Skin of body (tissue), 2 donors: ENCODE results near the gene LRRC46. TPM values are rescaled to one million over a fixed set of nuclear protein-coding genes. Genes with fewer than 3 reads are reported as not detected.

Source experiments
- DNase-seq: peaks from one replicate; lab custom pipeline; 2025; lab: John Stamatoyannopoulos, UW
- total RNA-seq: library from RNA; depleted of rRNA; stranded (reverse); fragments of >200 nt; gene quantifications from one replicate; pipeline ENCODE4 v1.2.3, GENCODE V29; 2014

Gene LRRC46
- total RNA-seq, 1 donor from 2014 or later = 0.10 TPM

- no peak for DNase-seq
These were observed 19.5 kb downstream of the LRRC46 start, which contains the start of gene SP6 for GRCh38 chr17:47850692-47851573. Gene SP6 (minus strand): TSS chr17:47851163. CDS start chr17:47848429, 2,734 bp downstream.

- DNase-seq = no peak
These were observed 20.3 kb downstream of the LRRC46 start for GRCh38 chr17:47851764-47852112.

GRCh38 chr17:47852113-47852949 lies 20.9 kb downstream of the LRRC46 start:
- no peak for DNase-seq

GRCh38 chr17:47853616-47854015 lies 22.1 kb downstream of the LRRC46 start:
- DNase-seq = no peak

GRCh38 chr17:47855737-47856136 lies 24.3 kb downstream of the LRRC46 start:
- no peak for DNase-seq

GRCh38 chr17:47856830-47857229 lies 25.4 kb downstream of the LRRC46 start:
- no peak for DNase-seq

- DNase-seq = no peak
These were observed 26.3 kb downstream of the LRRC46 start for GRCh38 chr17:47857551-47858455.

- no peak for DNase-seq
These were observed 28.9 kb downstream of the LRRC46 start for GRCh38 chr17:47860386-47860785.

- no peak for DNase-seq
These were observed 31.4 kb downstream of the LRRC46 start for GRCh38 chr17:47862621-47863440.

GRCh38 chr17:47864791-47865216 lies 33.3 kb downstream of the LRRC46 start:
- DNase-seq = no peak

GRCh38 chr17:47866941-47867340 lies 35.5 kb downstream of the LRRC46 start:
- DNase-seq = no peak

- no peak for DNase-seq
These were observed 36.5 kb downstream of the LRRC46 start for GRCh38 chr17:47867813-47868533.

- DNase-seq = no peak
These were observed 37.6 kb downstream of the LRRC46 start for GRCh38 chr17:47869114-47869513.

GRCh38 chr17:47870056-47870455 lies 38.6 kb downstream of the LRRC46 start:
- no peak for DNase-seq

GRCh38 chr17:47871048-47871447 lies 39.6 kb downstream of the LRRC46 start:
- DNase-seq = no peak

- DNase-seq = no peak
These were observed 40.7 kb downstream of the LRRC46 start for GRCh38 chr17:47872019-47872650.

GRCh38 chr17:47872651-47873161 lies 41.2 kb downstream of the LRRC46 start:
- no peak for DNase-seq

GRCh38 chr17:47873200-47874090 lies 42.0 kb downstream of the LRRC46 start:
- no peak for DNase-seq
